HK-2 (cell line): Measurements from ENCODE around the gene MPHOSPH9.
A peak's percentile ranks its signal among the peaks of the same experiment; 100 is the strongest.
"Not testable (repeated sequence)": the region's sequence is repeated elsewhere in the genome, so short reads cannot be mapped to it uniquely, and the experiment has no call there.

Source experiments
- DNase-seq: peaks from one replicate; pipeline ENCODE4 v3.0.0-alpha.2; 2018; ENCODE audit not compliant: unreplicated experiment

The MPHOSPH9 gene

DNA sequence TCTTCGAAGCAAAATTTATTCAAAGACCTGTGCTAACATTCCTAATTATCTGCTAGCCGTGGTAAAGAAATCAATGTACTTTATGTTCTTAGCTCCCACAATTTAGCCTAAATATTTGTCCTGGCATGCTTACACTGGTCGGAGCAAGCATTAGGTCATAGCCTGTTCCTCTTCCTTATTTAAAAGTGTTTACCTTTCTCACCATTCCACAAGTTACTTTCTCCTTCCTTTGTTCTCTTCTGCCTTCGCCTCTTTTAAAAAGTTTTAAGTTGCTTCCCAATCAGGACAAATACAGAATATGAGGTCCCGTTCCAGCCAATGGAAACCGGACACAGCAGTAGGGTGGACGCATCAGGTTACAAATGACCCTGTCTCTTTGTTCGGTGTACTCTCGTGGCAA, 27.1 kb upstream of the MPHOSPH9 start:
- no peak for DNase-seq

- DNase-seq: no peak
Measured at GRCh38 chr12:123258593-123258992, 25.7 kb upstream of the MPHOSPH9 start.

DNA sequence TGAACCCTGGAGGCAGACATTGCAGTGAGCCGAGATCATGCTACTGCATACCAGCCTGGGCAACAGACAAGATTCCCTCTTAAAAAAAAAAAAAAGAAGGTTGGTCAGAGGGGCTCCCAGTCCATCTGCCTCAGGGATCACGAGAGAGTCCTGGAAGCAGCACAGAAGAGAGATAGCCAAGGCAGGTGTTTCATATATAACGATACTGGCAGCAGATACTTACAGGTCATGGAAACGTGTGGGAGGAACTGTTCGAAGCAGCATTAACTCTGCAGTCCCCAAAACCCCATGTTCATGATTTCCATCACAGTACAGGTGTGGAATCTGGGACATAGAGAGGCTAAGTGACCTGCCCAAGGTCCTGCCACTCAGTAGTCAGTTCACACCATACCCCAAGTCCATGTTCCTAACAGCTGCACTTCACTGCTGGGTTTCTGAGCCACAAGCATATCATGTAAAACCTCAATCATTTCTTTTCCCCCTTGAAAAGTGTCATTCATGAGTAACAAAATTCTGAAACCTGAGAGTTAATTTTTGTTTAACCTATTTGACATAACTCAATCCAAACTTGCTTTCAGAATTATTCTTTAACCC, 22.0 kb upstream of the MPHOSPH9 start:
- DNase-seq: no peak

DNA sequence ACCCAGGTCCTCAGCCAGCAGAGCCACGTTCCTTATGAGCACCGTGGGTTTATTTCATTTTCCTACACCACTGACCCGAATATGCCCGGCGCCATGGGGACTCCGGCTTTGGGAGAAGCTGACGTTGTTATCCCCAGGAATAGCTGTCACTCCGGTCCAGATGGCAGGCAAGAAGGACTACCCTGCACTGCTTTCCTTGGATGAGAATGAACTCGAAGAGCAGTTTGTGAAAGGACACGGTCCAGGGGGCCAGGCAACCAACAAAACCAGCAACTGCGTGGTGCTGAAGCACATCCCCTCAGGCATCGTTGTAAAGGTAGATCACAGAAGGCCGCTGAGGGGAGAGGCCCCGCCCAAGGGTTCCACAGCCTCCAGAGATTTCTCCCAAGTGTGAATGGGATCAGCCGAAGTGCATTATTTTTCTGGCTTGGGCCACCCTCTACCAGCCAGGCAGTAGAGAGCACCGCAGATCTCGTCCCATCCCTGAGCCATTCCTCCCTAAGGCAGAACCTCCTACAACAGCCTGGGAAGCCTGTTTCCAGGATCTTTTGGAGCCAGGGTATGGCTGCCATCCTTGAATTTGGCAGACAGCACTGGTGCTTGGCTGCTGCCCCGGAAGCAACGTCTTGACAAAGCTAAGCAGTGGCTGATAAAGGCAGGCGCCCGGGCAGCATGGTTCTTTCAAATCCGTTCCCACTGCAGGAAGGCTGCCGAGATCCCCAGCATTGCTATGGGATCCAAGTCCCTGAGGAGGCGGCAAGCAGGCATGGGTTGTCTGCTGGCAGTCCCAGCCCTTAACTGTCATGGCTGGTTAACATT, 20.9 kb upstream of the MPHOSPH9 start:
- DNase-seq: no peak

GRCh38 chr12:123252365-123252764, 19.4 kb upstream of the MPHOSPH9 start:
- not testable (repeated sequence) for DNase-seq

DNA sequence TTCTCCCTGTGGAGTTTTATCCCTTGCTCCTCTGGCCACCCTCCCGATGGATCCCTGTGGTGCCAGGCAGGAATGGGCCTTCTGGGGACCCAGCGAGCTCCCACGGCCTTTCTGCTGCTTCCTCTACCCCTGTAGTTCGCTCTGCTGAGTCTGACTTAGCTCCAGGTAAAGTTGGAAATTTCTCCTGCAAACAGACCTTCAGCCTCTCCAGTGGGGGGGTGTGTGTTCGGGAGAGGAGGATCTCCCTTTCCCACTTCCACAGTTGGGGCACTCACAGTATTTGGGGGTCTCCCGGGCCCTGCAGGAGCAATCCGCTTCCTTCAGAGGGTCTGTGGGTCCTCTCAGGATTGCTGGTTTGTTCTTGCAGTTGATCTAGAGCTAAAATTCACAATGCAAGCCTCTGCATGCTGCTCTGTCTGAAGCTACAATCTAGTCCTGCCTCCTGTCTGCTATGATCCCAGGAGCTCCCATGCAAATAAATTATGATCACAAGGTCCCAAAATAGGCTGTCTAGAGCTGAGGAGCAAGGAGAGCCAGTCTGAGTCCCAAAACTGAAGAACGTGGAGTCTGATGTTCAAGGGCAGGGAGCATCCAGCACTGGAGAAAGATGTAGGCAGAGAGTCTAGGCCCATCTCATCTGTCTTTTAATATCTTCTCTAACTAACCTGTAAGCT, 18.6 kb upstream of the MPHOSPH9 start:
- no peak for DNase-seq

GRCh38 chr12:123250471-123251383, 17.8 kb upstream of the MPHOSPH9 start:
- DNase-seq: peak; percentile 88

GRCh38 chr12:123248996-123249741, 16.2 kb upstream of the MPHOSPH9 start:
- not testable (repeated sequence) for DNase-seq

DNA sequence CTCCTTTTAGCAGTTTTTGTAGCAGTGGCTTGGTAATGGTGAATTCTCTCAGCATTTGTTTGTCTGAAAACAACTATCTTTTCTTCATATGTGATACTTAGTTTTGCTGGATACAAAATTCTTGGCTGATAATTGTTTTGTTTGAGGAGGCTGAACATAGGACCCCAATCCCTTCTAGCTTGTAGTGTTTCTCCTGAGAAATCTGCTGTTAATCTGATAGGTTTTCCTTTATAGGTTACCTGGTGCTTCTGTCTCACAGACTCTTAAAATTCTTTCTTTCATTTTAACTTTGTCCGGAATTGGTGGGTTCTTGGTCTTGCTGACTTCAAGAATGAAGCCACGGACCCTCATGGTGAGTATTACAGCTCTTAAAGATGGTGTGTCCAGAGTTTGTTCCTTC, 15.2 kb upstream of the MPHOSPH9 start:
- DNase-seq: not testable (repeated sequence)

- no peak for DNase-seq
Measured at GRCh38 chr12:123245678-123246077, 12.7 kb upstream of the MPHOSPH9 start.

DNA sequence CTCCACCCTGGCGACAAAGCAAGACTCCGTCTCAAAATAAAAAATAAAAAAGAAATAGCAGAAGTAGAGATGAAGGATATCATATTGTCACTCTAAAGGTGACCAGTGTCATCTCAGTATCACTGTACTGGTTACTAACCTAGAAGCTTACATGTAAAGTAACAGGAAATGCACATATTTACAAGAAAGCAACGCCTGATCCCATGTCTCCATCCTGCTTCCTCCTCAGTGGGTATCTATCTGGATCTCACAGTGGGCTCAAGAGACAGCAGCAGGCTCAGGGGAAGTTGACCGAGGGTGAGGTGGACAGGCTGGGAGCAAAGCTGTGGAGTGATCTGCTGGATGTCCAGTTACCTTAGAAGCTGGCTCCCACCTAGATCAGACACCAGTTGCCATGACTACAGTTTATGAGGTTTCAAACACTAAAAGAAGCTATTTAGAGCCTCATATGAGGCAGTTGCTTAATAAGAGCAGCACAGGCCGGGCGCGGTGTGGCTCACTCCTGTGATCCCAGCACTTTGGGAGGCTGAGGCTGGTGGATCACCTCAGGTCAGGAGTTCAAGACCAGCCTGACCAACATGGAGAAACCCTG, 10.8 kb upstream of the MPHOSPH9 start:
- DNase-seq: no peak

DNA sequence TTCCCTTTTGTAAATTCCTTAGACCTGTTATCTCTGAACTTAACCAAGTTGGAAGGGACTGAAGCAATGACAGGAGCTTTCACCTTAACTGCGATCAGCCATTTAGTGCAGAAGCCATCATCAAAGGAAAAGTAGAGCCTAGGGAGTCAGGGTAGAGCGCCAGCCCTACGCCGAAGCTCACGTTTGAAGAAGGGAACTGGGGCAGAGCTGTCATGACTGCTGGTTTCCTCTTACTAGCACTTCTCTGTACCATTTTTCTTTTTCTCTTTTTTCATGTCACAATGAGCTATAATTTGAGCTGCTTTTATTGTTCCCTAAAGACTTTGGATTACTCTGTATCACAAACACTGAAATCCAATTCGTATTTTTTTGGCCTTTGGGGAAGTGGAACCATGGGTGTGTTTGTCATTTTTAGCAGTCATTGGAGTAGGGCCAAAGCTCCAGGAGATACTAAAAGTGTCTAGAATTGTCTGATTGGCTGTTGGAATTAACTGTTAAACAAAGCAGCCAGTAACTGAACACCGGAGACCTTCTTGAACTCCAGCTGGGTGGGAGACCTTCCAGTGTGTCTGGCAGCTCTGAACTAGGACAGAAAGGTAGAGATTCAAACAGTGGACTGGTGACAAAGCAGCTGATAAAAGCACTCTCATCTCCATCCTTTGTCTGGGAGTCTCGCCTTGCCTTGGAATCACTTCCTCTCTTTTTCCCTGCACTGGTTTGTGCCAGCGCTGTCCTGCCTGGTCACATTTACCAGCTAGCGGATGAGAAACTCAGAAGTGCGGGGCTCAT, 9.4 kb upstream of the MPHOSPH9 start:
- no peak for DNase-seq

DNA sequence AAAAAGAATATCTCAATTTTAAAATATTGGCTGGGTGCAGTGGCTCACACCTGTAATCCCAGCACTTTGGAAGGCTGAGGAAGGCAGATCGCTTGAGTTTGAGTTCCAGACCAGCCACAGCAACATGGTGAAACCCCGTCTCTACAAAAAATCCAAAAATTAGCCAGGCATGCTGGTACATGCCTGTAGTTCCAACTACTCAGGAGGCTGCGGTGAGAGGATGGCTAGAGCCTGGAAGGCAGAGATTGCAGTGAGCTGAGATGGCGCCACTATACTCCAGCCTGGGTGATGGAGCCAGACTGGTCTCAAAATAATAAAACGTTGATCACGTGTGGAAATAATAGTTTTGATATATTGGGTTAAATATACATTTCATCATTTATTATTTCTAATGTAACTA, 6.0 kb upstream of the MPHOSPH9 start:
- DNase-seq: no peak

GRCh38 chr12:123238330-123238682, 5.4 kb upstream of the MPHOSPH9 start:
- DNase-seq: no peak

DNA sequence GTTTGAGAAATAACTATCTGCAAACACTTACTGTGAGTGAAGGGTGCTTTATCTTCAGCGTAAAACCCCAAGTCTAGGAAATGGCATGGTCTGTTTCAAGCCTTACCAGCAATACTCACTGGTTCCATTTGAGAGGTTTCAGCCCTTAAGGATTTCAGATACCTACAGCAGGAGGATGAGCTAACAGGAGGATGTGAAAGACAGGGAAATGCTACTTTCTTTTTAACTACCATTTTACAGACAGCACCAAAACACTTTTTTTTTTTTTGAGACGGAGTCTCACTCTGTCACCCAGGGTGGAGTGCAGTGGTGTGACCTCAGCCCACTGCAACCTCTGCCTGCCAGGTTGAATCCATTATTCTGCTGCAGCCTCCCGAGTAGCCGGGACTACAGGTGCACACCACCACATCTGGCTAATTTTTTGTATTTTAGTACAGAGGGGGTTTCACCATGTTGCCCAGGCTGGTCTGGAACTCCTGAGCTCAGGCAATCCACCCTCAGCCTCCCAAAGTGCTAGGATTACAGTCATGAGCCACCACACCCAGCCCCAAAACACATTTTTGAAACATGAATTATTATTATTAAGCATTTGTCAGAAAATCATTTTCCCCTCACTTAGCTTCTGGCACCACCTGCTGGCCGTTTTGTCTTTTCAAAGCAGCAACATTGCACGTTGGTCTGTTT, 4.8 kb upstream of the MPHOSPH9 start:
- peak; percentile 39 for DNase-seq

GRCh38 chr12:123233505-123234308, 766 bp upstream of the MPHOSPH9 start:
- DNase-seq: peak; percentile 11

- DNase-seq: no peak
Measured at GRCh38 chr12:123232472-123232806, 502 bp downstream of the MPHOSPH9 start.

DNA sequence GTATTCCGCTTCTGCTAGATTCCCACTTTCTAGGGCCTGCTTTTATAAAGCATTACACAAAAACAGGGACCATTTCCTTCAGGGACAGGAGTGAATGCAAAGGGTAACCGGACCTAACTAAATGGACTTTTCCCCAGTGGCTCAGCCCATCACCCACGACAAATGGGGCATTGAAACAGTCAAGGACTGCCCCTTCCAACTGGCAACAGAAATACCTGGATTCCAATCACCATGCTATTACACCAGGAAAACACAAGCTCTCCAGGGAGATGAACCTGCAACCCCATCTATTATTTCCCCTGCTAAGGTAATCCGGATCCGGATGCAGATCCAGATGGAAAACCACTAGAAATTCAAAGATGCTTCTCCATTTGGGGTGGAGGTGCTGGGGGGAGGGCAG, 1.0 kb downstream of the MPHOSPH9 start:
- no peak for DNase-seq

DNA sequence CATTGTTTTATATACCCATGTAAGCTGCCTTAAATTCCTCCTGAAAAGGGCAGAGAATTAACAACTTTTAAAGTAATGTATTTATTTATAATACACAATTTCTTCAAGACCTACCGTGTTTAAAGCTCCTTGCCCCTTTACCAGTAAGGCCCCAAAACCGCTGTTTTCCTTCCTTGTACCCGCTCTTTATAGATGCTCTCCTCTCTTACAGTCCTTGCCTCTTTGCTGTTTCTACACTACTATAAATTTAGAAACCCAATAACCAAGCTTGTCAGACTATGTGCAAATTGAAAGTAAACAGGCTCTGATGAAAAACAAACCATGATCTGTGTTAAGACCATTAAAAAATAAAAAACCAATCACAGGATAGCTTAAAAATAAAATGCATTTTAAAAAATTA, 3.9 kb downstream of the MPHOSPH9 start:
- DNase-seq: no peak
